H7 (cell line): Measurements from ENCODE around the gene PROX1. TPM values are rescaled to one million over a fixed set of nuclear protein-coding genes. Genes with fewer than 3 reads are reported as not detected.
A peak's percentile ranks its signal among the peaks of the same experiment; 100 is the strongest.

Experiments
- DNase-seq: peaks from one replicate; pipeline ENCODE4 v3.0.0; 2012
- H3K27me3 ChIP-seq: 2 replicates; pipeline ENCODE4 v1.6.0; 2011; ENCODE audit warnings: mild to moderate bottlenecking, low read length; ENCODE audit not compliant: control insufficient read depth, insufficient read depth
- H3K36me3 ChIP-seq: replicated peaks from 2 replicates; pipeline ENCODE4 v1.5.1; 2011; ENCODE audit warnings: low read length; ENCODE audit not compliant: control insufficient read depth, insufficient read depth
- H3K4me3 ChIP-seq: 2 replicates; pipeline ENCODE4 v1.5.1; 2011; ENCODE audit warnings: low read depth, mild to moderate bottlenecking, control low read depth, low read length, moderate library complexity; ENCODE audit not compliant: insufficient read depth
- total RNA-seq: library from RNA; depleted of rRNA; stranded (reverse); fragments of >200 nt; shearing (Covaris generic); gene quantifications from 2 replicates; pipeline ENCODE4 v1.2.3, GENCODE V29; 2014

The PROX1 gene
- total RNA-seq, 1 experiment from 2014 or later = 2.3 TPM

GRCh38 chr1:213969958-213970555 is 17.7 kb upstream of the PROX1 start:
- no peaks in the 10 kb centered on the region for H3K27me3 ChIP-seq
- no peak for DNase-seq
- H3K4me3 ChIP-seq = no peak overlapping the region
- H3K36me3 ChIP-seq = no peaks in the 10 kb centered on the region

GRCh38 chr1:213972141-213972540 is 15.6 kb upstream of the PROX1 start:
- peaks cover 7% of the 10 kb centered on the region for H3K27me3 ChIP-seq
- H3K4me3 ChIP-seq = no peak overlapping the region
- no peak for DNase-seq
- no peaks in the 10 kb centered on the region for H3K36me3 ChIP-seq

- peaks cover 16% of the 10 kb centered on the region for H3K27me3 ChIP-seq
- H3K4me3 ChIP-seq = no peak overlapping the region
- no peaks in the 10 kb centered on the region for H3K36me3 ChIP-seq
- DNase-seq = no peak
Measured at GRCh38 chr1:213973129-213973528, 14.6 kb upstream of the PROX1 start.

GRCh38 chr1:213976665-213977485 is 10.9 kb upstream of the PROX1 start:
- Histone ChIP-seq H3K27me3 (peaks cover 53% of the 10 kb centered on the region), H3K4me3 (no peak overlapping the region), H3K36me3 (no peaks in the 10 kb centered on the region)
- DNase-seq = no peak

DNA sequence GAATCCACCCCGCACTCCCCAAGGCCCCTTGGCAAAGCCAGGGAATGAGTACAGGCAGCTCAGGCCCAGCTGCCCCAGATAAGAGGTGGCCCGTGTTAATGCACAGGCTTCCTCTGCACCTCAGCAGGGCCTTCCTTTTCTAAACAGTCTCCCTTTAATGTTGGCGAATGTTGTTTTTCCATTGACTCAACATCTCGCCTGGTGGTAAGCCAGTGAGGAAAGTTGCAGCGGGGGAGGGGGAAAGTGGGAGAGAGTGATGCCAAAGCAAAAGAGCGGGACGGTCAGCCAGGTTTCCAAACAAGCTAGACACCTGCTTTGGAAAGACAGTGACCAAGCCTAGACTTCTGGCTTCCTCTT is 10.3 kb upstream of the PROX1 start:
- H3K36me3 ChIP-seq = no peaks in the 10 kb centered on the region
- H3K27me3 ChIP-seq = peaks cover 59% of the 10 kb centered on the region
- no peak for DNase-seq
- no peak overlapping the region for H3K4me3 ChIP-seq

GRCh38 chr1:213977909-213978308 is 9.9 kb upstream of the PROX1 start:
- DNase-seq = no peak
- no peaks in the 10 kb centered on the region for H3K36me3 ChIP-seq
- peaks cover 64% of the 10 kb centered on the region for H3K27me3 ChIP-seq
- no peak overlapping the region for H3K4me3 ChIP-seq

DNA sequence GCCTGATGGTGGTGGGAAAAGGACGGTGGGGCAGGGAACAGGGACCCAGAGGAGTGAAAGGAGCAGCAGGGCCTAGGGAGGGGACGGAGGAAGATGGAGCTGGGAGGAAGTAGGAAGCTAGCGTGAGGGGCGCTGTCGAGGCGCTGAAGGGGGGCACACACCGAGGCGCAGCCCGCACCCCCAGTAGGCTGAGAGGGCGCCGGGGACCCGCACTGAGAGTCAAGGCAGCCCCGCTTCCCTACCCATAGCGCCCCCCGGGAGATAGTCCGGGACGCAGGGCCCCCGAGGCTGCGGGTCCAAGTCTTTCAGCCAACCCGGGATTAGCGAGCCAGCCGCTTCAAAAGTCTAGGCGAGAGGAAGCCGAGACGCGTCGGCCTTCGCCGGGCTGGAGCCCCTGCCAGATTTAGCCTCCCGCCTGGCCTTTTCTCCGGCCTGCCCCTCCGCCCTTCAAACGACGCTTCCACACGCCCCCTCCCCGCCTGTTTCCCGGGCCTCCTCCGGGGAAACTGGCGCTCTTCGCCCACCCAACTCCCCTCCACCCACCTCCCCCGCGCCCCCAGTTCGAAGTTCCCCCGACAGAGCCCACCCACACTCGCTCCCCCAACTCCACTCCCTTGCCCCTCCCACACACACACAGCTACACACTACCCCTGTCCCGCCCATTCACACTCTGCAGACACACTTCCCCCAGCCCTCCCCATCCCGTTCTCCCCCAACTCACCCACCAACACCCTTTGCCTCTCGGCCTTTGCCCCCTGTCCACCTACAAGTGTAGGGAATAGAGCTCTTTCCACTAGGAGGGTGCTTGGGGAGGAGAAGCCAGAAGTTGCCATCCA is 7.8 kb upstream of the PROX1 start:
- H3K4me3 ChIP-seq = peak overlapping the region; percentile 55
- H3K36me3 ChIP-seq = no peaks in the 10 kb centered on the region
- DNase-seq = peak; percentile 82
- peaks cover 84% of the 10 kb centered on the region for H3K27me3 ChIP-seq

- no peak overlapping the region for H3K4me3 ChIP-seq
- peaks cover 93% of the 10 kb centered on the region for H3K27me3 ChIP-seq
- peak; percentile 41 for DNase-seq
- H3K36me3 ChIP-seq = no peaks in the 10 kb centered on the region
Measured at GRCh38 chr1:213980906-213981305, 6.9 kb upstream of the PROX1 start.

GRCh38 chr1:213982289-213982671 is 5.5 kb upstream of the PROX1 start:
- peaks cover 99% of the 10 kb centered on the region for H3K27me3 ChIP-seq
- DNase-seq = no peak
- H3K36me3 ChIP-seq = no peaks in the 10 kb centered on the region
- peak overlapping the region; percentile 50 for H3K4me3 ChIP-seq

GRCh38 chr1:213982672-213983492 is 4.9 kb upstream of the PROX1 start:
- DNase-seq = peak; percentile 89
- Histone ChIP-seq H3K36me3 (no peaks in the 10 kb centered on the region), H3K27me3 (peaks cover 93% of the 10 kb centered on the region), H3K4me3 (peak overlapping the region; percentile 50)

- peak overlapping the region; percentile 50 for H3K4me3 ChIP-seq
- H3K36me3 ChIP-seq = no peaks in the 10 kb centered on the region
- peak; percentile 69 for DNase-seq
- H3K27me3 ChIP-seq = peaks cover 85% of the 10 kb centered on the region
Measured at GRCh38 chr1:213983493-213984386, 4.0 kb upstream of the PROX1 start.

GRCh38 chr1:213984387-213985208 is 3.2 kb upstream of the PROX1 start:
- Histone ChIP-seq H3K36me3 (no peaks in the 10 kb centered on the region), H3K4me3 (peak overlapping the region; percentile 30; the same call in 1 of the 2 replicates), H3K27me3 (peaks cover 81% of the 10 kb centered on the region)
- peak; percentile 85 for DNase-seq
